NCI-H1417 (cell line): ENCODE data around the gene ADPRH.
"Not testable (repeated sequence)": the region's sequence is repeated elsewhere in the genome, so short reads cannot be mapped to it uniquely, and the experiment has no call there.

ENCODE experiments used
- DNase-seq, 3 experiments: peaks; one replicate each; lab custom pipeline; 2025; lab: John Stamatoyannopoulos, UW

The ADPRH gene

DNA sequence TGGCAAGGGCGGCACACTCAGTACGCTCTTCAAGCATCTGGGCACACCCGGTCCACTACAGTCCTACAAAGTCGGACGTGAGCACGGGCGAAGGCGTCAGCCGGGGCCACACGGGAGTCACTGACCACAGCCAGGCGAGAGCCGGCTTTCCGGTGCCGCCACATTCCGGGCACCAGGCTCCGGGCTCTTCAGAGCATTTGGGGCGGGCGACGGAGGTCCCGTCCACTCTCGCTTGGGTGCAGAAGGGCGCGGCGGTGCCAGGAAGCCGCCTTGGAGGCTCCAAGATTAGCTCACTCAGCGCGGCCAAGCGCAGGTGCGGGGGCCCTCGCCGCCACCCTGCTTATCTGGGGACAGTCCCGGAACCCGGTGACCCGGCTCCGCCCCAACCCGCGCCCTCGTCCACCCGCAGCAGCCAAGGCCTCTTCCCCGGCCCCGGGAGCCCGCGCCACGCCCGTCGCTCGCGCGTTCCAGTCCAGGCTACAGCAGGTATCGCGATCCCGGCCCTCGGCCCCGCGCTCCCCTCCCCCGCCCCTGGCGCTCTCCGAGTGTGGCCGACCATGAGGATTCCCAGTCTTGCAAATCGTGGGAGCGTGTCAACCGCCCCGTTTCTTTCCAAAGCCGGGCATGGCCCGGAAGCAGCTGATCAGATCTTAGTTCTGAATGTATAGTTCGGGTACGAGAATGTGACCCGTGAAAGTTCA, at the start of gene ADPRH:
Gene ADPRH (plus strand): TSS at position 127 of the 701 bp plus-strand sequence. CDS start 2,678 bp downstream, outside the sequence.
- peak; percentile 17 to 46 (median 45) for DNase-seq

DNA sequence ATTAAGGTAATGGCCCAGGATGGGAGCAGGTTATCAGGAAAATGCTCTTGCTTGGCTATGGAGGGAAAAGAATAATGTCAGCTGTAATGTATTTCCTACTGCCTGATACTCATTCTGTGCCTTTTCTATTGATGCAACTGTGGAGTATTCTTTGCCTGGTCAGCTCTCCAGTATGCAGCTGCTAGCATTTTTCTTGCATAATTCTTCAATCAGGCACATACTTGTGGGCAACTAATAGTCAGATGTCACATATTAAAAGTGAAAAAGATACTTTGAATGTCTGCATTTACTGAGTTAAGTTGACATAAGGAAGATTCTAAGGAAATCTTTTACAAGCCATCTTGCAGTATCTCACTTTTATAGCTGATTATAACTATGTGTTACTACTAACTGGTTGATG, 49.4 kb upstream of the ADPRH start:
- no peak for DNase-seq

DNA sequence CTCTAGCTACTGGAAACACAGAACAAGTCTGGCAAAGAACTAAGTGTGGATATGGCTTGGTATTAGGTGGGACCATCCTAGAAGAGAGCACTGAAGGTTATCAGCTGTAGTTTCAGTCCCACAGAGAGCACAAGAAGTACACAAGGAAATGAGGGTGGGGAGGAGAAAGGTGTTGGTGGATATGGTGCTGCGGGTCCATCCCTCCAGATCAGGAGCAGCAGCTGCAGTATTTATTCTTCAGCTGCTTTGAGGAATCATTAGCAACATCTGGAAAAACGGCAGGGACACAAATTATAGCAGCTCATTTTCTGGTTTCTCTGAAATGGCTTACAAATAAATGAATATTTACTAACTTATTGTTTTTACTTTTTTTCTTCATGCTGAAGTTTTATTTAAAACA, 48.8 kb upstream of the ADPRH start:
- DNase-seq = no peak

DNA sequence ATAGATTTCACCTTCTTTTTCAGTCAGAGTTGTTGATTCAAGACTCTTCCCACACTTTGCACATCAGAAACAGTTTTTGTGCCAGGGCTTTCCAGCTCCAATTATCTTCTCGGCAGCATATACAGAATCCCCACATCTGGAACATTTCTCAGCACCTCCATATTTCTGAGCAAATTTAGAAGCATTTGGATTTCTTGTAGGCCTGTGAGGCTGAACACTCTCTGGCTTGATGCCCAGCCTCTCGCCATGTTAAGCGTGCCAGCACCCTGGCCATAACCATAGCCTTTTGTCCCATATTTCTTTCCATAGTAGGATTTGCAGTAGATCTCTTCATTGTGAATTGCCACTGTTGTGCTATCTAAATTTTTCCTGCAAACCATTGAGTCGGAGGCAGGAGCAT, 48.1 kb upstream of the ADPRH start:
- no peak for DNase-seq

DNA sequence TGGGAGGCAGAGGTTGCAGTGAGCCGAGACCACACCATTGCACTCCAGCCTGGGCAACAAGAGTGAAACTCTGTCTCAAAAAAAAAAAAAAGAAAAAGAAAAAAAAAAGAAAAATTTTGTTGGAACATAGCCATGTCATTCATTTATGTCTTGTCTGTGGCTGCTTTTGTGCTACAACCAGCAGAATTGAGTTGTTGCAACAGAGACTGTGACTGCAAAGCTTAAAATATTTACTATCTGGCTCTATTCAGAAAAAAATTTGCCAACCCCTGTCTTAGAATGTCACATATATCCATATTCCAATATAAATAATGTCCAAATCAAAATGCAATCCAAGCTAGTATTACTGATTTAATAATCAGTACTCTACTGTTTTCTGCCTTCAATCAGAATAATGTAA, 45.0 kb upstream of the ADPRH start:
- no peak for DNase-seq

DNA sequence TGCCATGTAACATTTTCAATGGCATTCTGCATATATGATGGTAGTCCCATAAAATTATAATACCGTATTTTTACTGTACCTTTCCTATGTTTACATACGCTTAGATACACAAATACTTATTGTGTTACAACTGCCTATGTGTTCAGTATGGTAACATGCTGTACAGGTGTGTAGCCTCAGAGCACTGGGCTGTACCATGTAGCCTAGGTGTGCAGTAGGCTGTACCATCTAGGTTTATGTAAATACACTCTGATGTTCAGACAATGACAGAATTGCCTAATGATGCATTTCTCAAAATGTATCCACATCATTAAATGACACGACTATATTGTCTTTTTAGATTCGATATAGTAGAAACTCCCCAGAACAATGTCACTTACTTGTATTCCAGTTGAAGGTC, 42.5 kb upstream of the ADPRH start:
- peak in 1 of 3 experiments; percentile 13 for DNase-seq

DNA sequence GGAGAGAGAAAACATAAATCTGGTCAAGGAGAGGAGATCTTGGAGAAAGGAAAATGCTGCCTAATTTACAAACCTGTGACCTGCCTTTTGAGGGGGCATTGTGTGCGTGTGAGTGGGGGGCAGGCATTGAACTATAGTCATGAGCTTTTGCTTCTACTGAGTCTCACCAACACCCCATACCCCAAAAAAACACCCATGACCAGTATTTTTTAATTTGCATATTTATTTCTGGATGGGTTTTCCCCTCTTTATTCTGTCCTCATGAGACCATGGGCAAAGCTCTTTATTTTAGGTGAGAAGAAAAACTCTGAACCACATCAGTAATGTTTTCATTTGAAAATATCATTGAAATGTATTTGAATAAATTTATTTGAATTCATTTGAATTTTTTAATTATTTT, 40.5 kb upstream of the ADPRH start:
- DNase-seq = no peak

DNA sequence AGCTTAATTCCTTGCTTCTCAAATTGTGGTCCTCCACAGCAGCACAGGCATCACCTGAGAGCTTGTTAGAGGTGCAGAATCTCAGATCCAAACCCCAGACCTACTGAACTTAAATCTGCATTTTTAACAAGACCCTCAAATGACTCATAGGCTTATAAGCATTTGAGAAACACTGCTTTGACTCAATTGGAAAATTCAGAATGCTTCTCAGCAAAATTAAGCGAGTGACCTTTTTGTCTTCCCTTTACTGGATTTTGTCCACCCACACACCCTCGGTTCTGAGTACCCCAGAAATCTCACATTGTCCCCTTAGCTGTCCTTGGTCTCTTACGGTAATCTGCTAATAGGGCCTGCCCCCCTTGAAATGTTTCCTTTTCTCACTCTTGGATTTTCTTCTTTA, 37.7 kb upstream of the ADPRH start:
- DNase-seq = no peak

DNA sequence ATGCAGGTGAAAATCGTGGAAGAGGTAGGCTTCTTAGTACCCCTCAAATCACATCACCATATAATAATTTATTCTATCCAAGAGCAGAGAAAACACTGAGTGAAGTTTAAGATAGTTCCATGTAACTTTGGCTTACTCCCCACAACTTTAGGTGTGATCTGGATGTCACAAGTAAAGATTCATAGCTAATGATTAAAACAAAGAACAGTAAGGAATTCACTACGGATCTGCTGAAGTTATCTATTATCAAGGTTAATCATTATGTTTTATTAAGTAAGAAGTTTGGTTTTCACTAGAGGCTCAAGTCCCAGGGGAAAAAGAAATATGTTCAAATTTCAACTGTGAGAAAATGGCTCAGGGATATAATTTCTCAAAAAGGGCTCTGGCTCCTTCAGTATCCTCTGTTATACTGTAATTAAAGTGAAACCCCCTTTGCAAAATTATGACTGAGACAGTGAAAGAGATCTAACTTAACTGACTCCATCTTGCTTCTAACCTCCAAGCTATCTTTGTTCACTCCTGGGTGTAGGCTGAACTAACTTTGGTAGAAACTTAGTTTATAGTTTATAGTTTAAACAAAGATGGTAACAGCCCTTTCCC, 37.0 kb upstream of the ADPRH start:
- no peak for DNase-seq

DNA sequence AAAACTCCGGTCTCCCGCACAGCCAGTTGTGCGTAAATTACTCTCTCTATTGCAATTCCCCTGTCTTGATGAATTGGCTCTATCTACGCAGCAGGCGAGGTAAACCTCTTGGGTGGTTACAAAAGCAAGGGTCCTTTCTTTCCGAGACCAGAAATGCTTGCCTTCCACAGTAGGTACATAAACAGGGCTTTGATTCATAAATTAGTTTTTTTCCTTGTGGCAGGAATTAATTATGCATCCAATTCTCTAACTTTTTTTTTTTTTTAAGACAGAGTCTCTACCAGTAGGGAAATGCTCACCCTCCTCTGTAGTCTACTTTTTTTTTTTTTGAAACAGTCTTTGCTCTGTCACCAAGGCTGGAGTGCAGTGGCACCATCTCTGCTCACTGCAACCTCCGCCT, 36.1 kb upstream of the ADPRH start:
- no peak for DNase-seq

DNA sequence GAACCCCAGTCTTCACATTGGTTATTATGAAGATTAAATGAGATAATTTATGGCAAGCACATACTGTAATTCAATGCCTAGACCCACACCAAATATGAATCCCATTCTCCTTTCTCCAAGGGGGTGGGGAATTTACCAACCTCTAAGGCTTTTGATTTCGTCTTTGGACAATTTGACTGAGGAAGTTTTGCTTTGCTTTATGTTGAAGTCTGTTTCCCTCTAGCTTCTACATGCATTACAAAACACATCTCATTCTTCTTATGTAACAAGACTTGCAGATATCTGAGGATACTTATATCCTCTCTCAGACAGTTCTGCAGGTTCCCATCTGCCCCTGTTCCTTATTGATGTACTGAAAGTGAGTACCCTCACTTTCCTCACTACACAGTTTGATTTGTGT, 32.1 kb upstream of the ADPRH start:
- no peak for DNase-seq

DNA sequence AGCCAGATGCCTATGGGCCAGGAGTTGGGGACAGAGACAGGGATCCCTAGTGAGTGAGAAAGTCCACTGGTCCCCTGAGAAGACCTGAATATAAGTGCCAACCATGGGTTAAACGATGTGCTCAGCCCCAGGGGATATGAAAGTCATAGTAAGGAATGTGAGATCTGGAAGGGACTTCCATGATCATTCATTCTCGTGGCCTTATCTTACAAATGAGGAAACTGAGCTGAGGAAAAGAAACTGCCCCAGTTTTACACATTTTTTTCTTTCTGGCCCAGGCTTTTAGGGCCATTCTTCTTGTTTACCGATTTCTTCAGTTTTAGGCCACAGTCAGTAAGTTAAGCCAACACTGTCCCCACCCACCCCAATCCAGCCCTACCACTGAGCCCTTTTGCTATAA, 31.0 kb upstream of the ADPRH start:
- no peak for DNase-seq

DNA sequence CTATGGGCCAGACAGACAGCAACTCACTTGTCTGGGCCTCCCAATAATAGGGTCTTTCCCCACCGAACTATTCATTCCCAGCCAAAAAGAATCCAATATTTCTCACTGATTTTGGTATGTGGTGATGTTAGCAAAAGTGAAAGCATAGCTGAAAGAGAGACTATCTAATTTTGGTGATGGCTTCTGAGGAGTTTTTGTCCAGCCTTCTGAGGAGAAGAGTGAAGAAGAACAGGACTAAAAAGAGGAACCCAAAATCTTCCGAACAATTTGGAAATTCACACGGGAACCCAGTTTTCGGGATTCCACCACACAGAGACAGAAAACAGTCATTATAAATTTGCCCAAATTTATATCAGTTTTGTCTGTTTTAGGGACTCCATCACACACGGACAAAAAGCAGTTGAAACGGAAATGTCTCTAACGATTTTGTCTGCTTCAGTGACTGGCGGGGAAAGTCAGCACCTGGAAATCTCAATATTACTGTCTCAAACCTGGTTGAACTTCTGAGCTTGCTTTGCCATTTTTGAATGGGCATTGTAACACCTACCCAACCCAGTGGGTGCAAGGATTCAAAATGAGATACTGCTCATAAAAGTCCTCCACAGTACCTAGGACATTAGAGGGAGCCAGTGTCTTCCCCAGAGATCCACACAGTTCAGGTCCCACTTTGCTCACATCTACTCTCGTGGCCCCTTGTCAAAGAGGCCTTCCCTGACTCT, 28.9 kb upstream of the ADPRH start:
- DNase-seq = no peak

DNA sequence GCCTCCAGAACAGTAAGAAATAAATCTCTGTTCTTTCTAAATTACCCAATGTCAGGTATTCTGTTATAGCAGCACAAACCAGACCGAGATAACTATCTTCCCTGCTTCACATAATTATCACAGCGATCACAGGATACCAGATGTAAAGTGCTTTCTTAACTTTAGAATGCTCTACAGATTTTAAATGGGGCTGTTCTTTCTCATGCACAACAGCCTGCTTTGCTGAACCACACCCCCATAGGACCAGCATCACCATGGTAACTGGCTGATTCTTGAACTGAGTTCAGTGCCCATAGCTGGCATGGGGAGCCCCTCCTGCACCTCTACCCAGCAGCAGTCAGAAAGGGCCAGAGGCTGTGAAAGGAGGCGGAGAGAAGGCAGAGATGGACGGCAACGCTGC, 27.7 kb upstream of the ADPRH start:
- no peak for DNase-seq

DNA sequence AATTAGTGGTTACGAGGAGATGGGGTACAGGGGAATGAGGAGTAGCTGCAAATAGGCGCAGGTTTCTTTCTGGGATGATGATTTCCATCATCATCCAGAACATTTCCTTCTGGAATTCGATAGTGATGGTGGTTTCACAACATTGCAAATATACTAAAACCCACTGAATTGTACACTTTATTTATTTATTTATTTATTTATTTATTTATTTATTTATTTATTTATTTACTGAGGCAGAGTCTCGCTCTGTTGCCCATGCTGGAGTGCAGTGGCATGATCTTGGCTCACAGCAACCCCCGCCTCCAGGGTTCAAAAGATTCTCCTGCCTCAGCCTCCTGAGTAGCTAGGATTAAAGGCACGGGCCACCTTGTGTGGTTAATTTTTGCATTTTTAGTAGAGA, 26.4 kb upstream of the ADPRH start:
- not testable (repeated sequence) for DNase-seq

DNA sequence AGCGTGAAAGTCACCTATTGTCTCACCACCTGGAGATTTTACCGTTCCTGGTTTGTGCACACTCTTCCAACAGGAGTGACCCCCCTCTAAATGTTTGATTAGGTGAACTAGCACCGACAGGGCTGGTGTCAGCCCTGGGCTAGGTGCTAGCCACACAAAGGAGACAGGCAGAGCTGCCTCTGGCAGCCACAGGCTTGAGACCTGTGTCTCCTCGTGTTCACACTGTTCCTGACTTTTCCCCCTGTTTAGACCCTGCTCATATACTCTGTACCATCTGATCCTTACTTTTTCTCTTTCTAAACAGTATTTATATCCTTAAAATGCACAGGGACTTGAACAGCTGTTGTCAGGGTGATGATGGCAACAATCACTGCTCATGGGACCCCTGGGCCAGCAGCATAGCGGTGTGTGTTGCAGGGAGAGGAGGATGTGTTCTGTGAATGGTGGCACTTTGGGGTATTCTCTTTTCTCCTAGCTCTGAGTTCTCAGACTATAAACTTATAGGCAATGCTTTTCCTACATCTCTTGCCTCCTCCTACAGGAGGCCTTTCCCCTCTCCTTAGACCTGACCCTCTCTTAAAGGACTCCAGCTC, 25.4 kb upstream of the ADPRH start:
- no peak for DNase-seq

DNA sequence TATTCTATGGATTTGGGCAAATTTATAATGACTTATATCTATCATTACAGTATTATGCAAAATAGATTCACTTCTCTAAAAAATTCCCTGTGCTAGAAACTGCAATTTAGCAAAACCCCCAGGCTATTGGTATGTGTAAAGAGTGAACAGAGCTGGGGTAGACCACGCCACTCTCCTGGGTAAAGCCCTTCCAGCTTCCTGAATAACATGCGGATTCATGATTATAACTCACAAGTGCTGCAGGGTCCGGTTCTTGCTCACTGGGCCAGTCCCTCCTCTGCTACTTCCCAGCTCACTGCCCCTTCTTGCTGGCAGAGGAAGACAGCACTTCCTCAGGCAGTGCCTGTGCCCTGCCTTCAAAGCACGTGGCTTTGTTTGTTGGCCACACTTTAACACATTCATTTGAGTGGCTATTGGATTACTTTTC, 24.0 kb upstream of the ADPRH start:
- no peak for DNase-seq

DNA sequence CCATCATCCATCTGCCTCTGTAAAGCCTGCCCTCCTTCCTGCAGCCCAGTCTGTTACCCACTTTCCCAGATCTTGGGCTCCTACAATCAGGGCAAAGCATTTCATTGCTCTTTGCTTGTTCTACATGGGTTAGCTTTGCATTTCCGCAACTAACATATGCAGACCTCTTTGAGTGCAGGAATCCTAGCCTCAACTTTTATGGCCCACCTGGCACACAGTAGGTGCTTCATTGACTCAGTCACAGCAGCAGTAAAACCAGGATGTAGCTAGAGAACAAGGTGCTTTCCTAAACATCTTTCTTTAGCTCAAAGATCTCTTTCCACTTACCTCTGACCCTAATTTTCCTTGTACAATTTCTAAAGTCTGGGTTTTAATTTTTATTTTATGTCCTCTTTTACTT, 23.4 kb upstream of the ADPRH start:
- DNase-seq = no peak

DNA sequence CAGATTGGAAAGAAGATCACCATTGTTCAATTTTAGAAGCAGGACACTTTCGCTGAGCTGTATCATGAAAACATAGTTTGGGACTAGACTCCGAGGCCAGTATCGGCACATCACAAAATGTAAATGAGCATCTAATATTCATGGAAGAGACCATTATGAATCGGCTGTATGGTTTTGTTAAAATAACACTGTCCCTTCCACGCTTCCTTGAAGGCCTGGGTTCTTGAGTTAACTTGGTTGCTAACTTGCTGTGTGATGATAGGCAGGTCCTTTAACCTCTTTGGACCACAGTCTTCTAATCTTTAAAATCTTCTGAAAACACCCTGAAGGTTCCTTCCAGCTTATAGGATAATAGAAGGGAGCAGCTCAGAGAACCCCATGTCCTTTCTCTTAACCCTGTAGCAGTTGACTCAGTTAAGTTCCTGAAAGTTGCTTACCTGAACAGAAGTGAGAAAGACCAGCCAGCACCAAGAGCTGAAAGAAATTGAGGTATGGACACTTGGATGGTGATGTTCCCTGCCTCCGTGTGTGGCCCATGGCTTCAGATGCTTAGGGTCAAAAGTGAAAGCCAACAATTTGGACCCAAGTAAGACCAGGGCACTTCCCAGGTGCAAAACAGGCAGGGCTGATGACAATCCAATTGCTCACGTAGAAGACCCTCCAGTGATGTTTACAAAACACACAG, 22.0 kb upstream of the ADPRH start:
- DNase-seq = no peak

DNA sequence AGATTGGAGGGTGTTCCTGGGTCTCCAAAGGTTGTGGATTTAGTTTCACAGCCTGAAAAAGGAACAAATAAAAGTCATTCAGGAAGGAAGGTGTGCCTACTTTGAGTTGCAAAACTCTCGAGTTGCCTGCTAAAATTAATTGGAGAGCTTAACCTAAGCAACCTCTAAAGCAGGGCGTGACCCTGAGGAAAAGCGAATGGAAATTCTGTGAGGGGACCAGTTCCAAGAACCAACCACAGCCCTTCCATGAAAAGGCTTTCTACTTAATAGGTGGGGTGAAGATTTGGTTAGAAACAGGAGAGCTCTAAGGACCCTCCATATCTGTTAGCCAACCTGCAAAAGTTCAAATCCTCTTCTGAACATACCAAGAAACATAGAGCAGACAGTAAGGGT, 21.4 kb upstream of the ADPRH start:
- no peak for DNase-seq

DNA sequence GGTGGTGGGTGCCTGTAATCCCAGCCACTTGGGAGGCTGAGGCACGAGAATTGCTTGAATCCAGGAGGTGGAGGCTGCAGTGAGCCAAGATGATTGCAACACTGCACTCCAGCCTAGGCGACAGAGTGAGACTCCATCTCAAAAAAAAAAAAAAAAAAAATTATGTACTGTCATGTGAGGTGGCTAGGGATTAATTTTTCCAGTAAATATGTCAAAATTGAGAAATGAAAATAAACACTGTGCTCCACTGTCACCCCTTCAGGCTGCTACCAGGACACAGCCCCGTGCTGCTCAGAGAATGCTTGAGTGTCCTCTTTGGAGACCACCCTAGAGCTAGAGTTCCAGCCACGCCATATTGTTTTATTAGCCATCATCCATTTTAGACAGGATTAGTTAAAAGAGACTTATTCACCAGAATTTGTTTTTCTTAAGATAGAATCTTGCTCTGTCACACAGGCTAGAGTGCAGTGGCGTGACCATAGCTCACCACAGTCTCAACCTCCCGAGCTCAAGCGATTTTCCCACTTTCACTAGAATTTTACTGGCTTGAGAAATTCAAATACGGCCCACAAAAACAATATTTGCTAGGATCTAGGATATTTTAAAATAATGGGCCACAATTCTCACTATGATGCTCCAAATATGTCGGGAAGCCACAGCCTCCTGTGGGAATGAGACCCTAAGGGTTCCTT, 20.5 kb upstream of the ADPRH start:
- no peak for DNase-seq
